HCT116 (cell line): ENCODE data around the gene CDR2L. TPM values are rescaled to one million over a fixed set of nuclear protein-coding genes. Genes with fewer than 3 reads are reported as not detected.

Experiments
- ATAC-seq: fragments of 200-7000 bp; cut with Tn5 transposase; 2 replicates; pipeline ENCODE4 v1.9.1; 2020; ENCODE audit warnings: mild to moderate bottlenecking, moderate library complexity
- BruUV-seq: library from RNA; stranded (reverse); fragments of 400-500 nt; replicated peaks from 2 replicates; lab custom pipeline; 2021; lab: Mats Ljungman, UMichigan
- CTCF ChIA-PET: fragments of 300-600 bp; sonication (Branson Sonifier 250); formaldehyde crosslinking; loops from one replicate; lab custom pipeline; 2021; ENCODE audit warnings: antibody characterized with exemption; lab: Charles Lee
- POLR2A ChIA-PET: fragments of 300-600, 350-600 bp; sonication (Branson Sonifier 250); formaldehyde crosslinking; loops from one replicate; lab custom pipeline; 2021; ENCODE audit warnings: antibody characterized with exemption; lab: Charles Lee
- RAD21 ChIA-PET, 2 experiments: fragments of 300-600 bp; sonication (Branson Sonifier 250); formaldehyde crosslinking; loops; one replicate each; lab custom pipeline; 2023; ENCODE audit warnings: low total read pairs in 2 of 2; ENCODE audit not compliant: uncharacterized antibody in 2 of 2, unreplicated experiment in 2 of 2, low non-redundant PET in 1 of 2; lab: Charles Lee
- DNase-seq: peaks from one replicate; pipeline ENCODE4 v3.0.0-alpha.2; 2010; ENCODE audit warnings: low read depth, low spot score
- H2AFZ ChIP-seq: fragments of 200-600 bp; shearing (Covaris generic), sonication (generic); 2 replicates; pipeline ENCODE4 v1.6.1; 2017; ENCODE audit warnings: low read depth, mixed run types, mixed read lengths, antibody characterized with exemption, low read length; ENCODE audit not compliant: poor library complexity, severe bottlenecking
- H3K27ac ChIP-seq: 2 replicates; pipeline ENCODE4 v1.5.1; 2012; ENCODE audit warnings: low read depth, low read length
- H3K27me3 ChIP-seq: fragments of 200-600 bp; sonication (generic); 2 replicates; pipeline ENCODE4 v1.6.1; 2016; ENCODE audit warnings: mixed run types, low read length, mixed read lengths; ENCODE audit not compliant: insufficient read depth
- H3K36me3 ChIP-seq, 2 experiments: fragments of 200-500 bp in 1 of 2; fragments of 200-600 bp in 1 of 2; sonication (Bioruptor generic) in 1 of 2; sonication (generic) in 1 of 2; 2 replicates each; pipeline versions ENCODE4 v1.5.1 to v1.6.1; 2014 to 2016; ENCODE audit warnings: low read length in 2 of 2, inconsistent platforms in 1 of 2, mixed read lengths in 1 of 2, mixed run types in 1 of 2; ENCODE audit not compliant: insufficient read depth in 2 of 2, control insufficient read depth in 1 of 2
- H3K4me1 ChIP-seq, 2 experiments: fragments of 200-600 bp in 1 of 2; sonication (generic) in 1 of 2; 2 replicates each; pipeline versions ENCODE4 v1.5.1 to v1.6.1; 2012 to 2017; ENCODE audit warnings: low read length in 2 of 2, inconsistent platforms in 1 of 2, mild to moderate bottlenecking in 1 of 2, mixed read lengths in 1 of 2, mixed run types in 1 of 2, moderate library complexity in 1 of 2; ENCODE audit not compliant: insufficient read depth in 2 of 2, control insufficient read depth in 1 of 2
- H3K4me2 ChIP-seq: fragments of 200-600 bp; sonication (generic); 2 replicates; pipeline ENCODE4 v1.6.1; 2017; ENCODE audit warnings: mixed run types, low read length, mixed read lengths
- H3K4me3 ChIP-seq, 2 experiments: fragments of 200-600 bp in 1 of 2; sonication (generic) in 1 of 2; replicated peaks in 1 of 2; 2 replicates each; pipeline ENCODE4 v1.5.1; 2011 to 2016; ENCODE audit warnings: low read length in 2 of 2, control low read depth in 1 of 2, low read depth in 1 of 2, mild to moderate bottlenecking in 1 of 2, mixed read lengths in 1 of 2, mixed run types in 1 of 2
- H3K79me2 ChIP-seq: fragments of 200-600 bp; sonication (generic); 2 replicates; pipeline ENCODE4 v1.6.1; 2017; ENCODE audit warnings: mild to moderate bottlenecking, mixed run types, low read length, moderate library complexity, mixed read lengths; ENCODE audit not compliant: insufficient read depth
- H3K9ac ChIP-seq: fragments of 200-600 bp; sonication (generic); 2 replicates; pipeline ENCODE4 v1.6.1; 2016; ENCODE audit warnings: low read length, mixed read lengths
- H3K9me2 ChIP-seq: fragments of 200-600 bp; sonication (generic), shearing (Covaris generic); 2 replicates; pipeline ENCODE4 v1.6.1; 2017; ENCODE audit warnings: mixed run types, mild to moderate bottlenecking, moderate library complexity; ENCODE audit not compliant: insufficient read depth
- H3K9me3 ChIP-seq, 2 experiments: fragments of 200-500 bp in 1 of 2; fragments of 200-600 bp in 1 of 2; sonication (Bioruptor generic) in 1 of 2; sonication (generic) in 1 of 2; 2 replicates each; pipeline ENCODE4 v1.6.1; 2014 to 2017; ENCODE audit warnings: low read length in 2 of 2, mixed read lengths in 2 of 2, inconsistent platforms in 1 of 2, low read depth in 1 of 2, mild to moderate bottlenecking in 1 of 2, mixed run types in 1 of 2, moderate library complexity in 1 of 2; ENCODE audit not compliant: control insufficient read depth in 1 of 2, insufficient read depth in 1 of 2
- H4K20me1 ChIP-seq: fragments of 200-600 bp; sonication (generic), shearing (Covaris generic); 2 replicates; pipeline ENCODE4 v1.6.1; 2017; ENCODE audit warnings: mixed run types, mild to moderate bottlenecking, moderate library complexity; ENCODE audit not compliant: insufficient read depth
- ATF3 ChIP-seq: IDR thresholded peaks from 2 replicates; pipeline ENCODE4 v1.6.1; 2012
- CBX3 ChIP-seq: IDR thresholded peaks from 2 replicates; pipeline ENCODE4 v1.6.1; 2012; ENCODE audit warnings: low read depth
- CTCF ChIP-seq, 3 experiments: fragments of 200-600 bp in 1 of 3; sonication (generic) in 1 of 3; IDR thresholded peaks in 2 of 3; conservative IDR thresholded peaks in 1 of 3; 2 replicates each; pipeline ENCODE4 v1.5.1; 2012 to 2017; ENCODE audit warnings: low read depth in 2 of 3, low read length in 2 of 3, antibody characterized with exemption in 1 of 3, borderline replicate concordance in 1 of 3, control low read depth in 1 of 3, mild to moderate bottlenecking in 1 of 3, mixed read lengths in 1 of 3, mixed run types in 1 of 3, moderate library complexity in 1 of 3; ENCODE audit not compliant: insufficient read depth in 1 of 3
- EGR1 ChIP-seq: IDR thresholded peaks from 2 replicates; pipeline ENCODE4 v1.6.1; 2012; ENCODE audit warnings: low read depth
- EZH2phosphoT487 ChIP-seq: fragments of 200-600 bp; IDR thresholded peaks from 2 replicates; pipeline ENCODE4 v1.6.1; 2018; ENCODE audit warnings: antibody characterized with exemption, borderline replicate concordance
- FOSL1 ChIP-seq: IDR thresholded peaks from 2 replicates; pipeline ENCODE4 v1.6.1; 2012; ENCODE audit warnings: low read depth
- POLR2A ChIP-seq: IDR thresholded peaks from 2 replicates; pipeline ENCODE4 v1.7.0; 2011; ENCODE audit warnings: borderline replicate concordance; ENCODE audit not compliant: insufficient read depth, insufficient read length; ENCODE audit errors: extremely low read depth
- REST ChIP-seq: IDR thresholded peaks from 2 replicates; pipeline ENCODE4 v1.6.1; 2012; ENCODE audit warnings: low read depth
- SIN3A ChIP-seq: IDR thresholded peaks from 2 replicates; pipeline ENCODE4 v1.6.1; 2012; ENCODE audit warnings: low read depth
- SP1 ChIP-seq: IDR thresholded peaks from 2 replicates; pipeline ENCODE4 v1.6.1; 2012; ENCODE audit warnings: low read depth
- TCF7L2 ChIP-seq: IDR thresholded peaks from 2 replicates; pipeline ENCODE4 v1.7.0; 2011; ENCODE audit warnings: borderline replicate concordance, inconsistent platforms; ENCODE audit not compliant: insufficient read depth, insufficient read length; ENCODE audit errors: extremely low read depth
- YY1 ChIP-seq: IDR thresholded peaks from 2 replicates; pipeline ENCODE4 v1.6.1; 2011; ENCODE audit warnings: low read length, low read depth, moderate library complexity, mild to moderate bottlenecking; ENCODE audit not compliant: insufficient replicate concordance; ENCODE audit errors: extremely low read depth
- ZFX ChIP-seq: fragments of 450-650 bp; IDR thresholded peaks from 2 replicates; pipeline ENCODE4 v1.6.1; 2017
- ZNF274 ChIP-seq: fragments of 200-500 bp; sonication (Bioruptor generic); IDR thresholded peaks from 2 replicates; pipeline ENCODE4 v1.6.1; 2014; ENCODE audit warnings: mild to moderate bottlenecking, low read depth, low read length, inconsistent platforms
- intact Hi-C: fragments of 100-400 bp; cut with micrococcal nuclease; formaldehyde crosslinking; loops from 2 replicates; pipeline ENCODE4 v1.10.0; 2022
- total RNA-seq: library from RNA; stranded (reverse); gene quantifications from one replicate; pipeline ENCODE4 v1.2.1, GENCODE V29; 2021; ENCODE audit not compliant: unreplicated experiment

Gene CDR2L
- total RNA-seq, 1 experiment from 2014 or later = 26.5 TPM

- no peak for TF ChIP-seq ZFX
Measured at GRCh38 chr17:74941128-74941725, 46.2 kb upstream of the CDR2L start (continued).

GRCh38 chr17:74943808-74944522, 43.5 kb upstream of the CDR2L start:
- H3K4me1 ChIP-seq = peaks cover 12 to 20% of the 10 kb centered on the region in 2 experiments
- intact Hi-C loops = no loop called here
- no TSS peak for BruUV-seq
- TF ChIP-seq FOSL1 (no peak), CTCF (IDR thresholded peaks at IDR 0.05 in 2 of 3, conservative IDR thresholded peaks at IDR 0.05 in 1 of 3; ENCODE audit: borderline replicate concordance in 1 of 3, insufficient read depth in 1 of 3, low read depth in 2 of 3, low read length in 2 of 3) (no peak), SP1 (no peak), REST (no peak), EZH2phosphoT487 (no peak), SIN3A (no peak), ZFX (no peak), CBX3 (no peak), POLR2A (no peak), ZNF274 (no peak), ATF3 (no peak), TCF7L2 (no peak), YY1 (no peak), EGR1 (no peak)
- TF ChIP-seq, all 23 proteins: peak for 0
- H3K4me2 ChIP-seq = peak overlapping the region; percentile 64
- peak overlapping the region; percentile 24 for H2AFZ ChIP-seq
- CTCF ChIA-PET = interaction anchor here (1.1 to 1.7 kb wide), 3 partner anchors 14 to 18 kb away, joined by 3 to 4 read pairs (median 4); no protein-coding TSS in a partner anchor
- ATAC-seq (peak; percentile 91), DNase-seq (no peak)
- POLR2A ChIA-PET = no interaction called here
- no peaks in the 10 kb centered on the region for H3K36me3 ChIP-seq
- H3K9ac ChIP-seq = peak overlapping the region; percentile 12
- no peaks in the 10 kb centered on the region for H3K27me3 ChIP-seq
- no peak overlapping the region for H3K27ac ChIP-seq
- no peaks in the 10 kb centered on the region for H3K9me2 ChIP-seq
- no peaks in the 10 kb centered on the region for H3K79me2 ChIP-seq
- H4K20me1 ChIP-seq = no peaks in the 10 kb centered on the region
- peak overlapping the region in 1 of 2 experiments; percentile 4; a peak in 1 of 4 replicates for H3K4me3 ChIP-seq
- no peaks in the 10 kb centered on the region for H3K9me3 ChIP-seq
- RAD21 ChIA-PET = no interaction called here
